ENCODE data around the gene VEGFD. TPM values are rescaled to one million over a fixed set of nuclear protein-coding genes. Genes with fewer than 3 reads are reported as not detected.

Gene VEGFD
- total RNA-seq, 1 donor from 2014 or later, result 44.0 TPM

DNA sequence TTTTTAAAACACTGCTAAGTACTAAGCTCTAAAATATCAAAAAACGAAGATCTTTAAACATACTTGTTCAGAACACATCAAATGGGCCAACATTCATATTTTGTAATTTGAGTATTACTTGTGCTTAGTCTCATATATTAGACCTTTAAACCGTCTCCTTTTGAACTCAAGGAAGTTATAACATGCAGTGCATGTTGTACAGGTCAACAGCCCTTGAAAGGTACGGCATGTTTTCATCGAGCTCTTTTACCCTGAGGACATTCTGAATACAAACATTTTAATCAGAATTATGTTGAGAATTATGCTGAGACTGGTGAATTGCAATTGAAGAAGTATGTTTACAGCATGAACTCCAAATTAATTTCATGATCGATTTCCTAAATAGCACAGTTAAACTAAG, 61.7 kb downstream of the VEGFD start:
- peak in 1 of 2 donors; percentile 73 for ATAC-seq
- no peak overlapping the region for H3K27ac ChIP-seq
- intact Hi-C loops (cut with DNase I), result no loop called here

DNA sequence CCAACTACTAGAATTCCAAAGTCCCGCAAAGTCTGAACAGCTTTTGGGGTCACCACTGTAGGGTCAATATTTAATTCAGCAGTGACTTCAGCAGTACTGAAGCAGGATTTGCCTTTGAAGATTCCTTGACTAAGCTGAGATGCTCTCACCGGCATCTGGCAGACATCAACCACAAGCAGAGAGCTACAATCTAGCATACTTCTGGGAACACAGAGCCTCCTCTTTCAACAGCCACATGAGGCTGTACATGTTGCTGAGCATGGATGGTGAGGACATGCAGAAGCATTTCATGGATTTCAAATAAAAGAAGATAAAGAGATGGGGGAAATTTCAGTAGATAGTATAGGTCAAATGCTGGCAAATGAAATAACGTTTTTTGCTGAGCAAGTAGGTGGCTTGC, 62.1 kb downstream of the VEGFD start:
- peaks cover 5% of the 10 kb centered on the region for H3K4me1 ChIP-seq
- intact Hi-C loops (cut with DNase I), result no loop called here
- no peaks in the 10 kb centered on the region for H3K27me3 ChIP-seq (ENCODE audit: low read depth)
- DNase-seq (no peak), ATAC-seq (no peak)
- H3K36me3 ChIP-seq, result peaks cover 35% of the 10 kb centered on the region
- no peaks in the 10 kb centered on the region for H3K9me3 ChIP-seq
- no peak overlapping the region for H3K27ac ChIP-seq
- TF ChIP-seq, protein P1, sequence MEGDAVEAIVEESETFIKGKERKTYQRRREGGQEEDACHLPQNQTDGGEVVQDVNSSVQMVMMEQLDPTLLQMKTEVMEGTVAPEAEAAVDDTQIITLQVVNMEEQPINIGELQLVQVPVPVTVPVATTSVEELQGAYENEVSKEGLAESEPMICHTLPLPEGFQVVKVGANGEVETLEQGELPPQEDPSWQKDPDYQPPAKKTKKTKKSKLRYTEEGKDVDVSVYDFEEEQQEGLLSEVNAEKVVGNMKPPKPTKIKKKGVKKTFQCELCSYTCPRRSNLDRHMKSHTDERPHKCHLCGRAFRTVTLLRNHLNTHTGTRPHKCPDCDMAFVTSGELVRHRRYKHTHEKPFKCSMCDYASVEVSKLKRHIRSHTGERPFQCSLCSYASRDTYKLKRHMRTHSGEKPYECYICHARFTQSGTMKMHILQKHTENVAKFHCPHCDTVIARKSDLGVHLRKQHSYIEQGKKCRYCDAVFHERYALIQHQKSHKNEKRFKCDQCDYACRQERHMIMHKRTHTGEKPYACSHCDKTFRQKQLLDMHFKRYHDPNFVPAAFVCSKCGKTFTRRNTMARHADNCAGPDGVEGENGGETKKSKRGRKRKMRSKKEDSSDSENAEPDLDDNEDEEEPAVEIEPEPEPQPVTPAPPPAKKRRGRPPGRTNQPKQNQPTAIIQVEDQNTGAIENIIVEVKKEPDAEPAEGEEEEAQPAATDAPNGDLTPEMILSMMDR (IDR thresholded peaks at IDR 0.05), result no peak
- no peak overlapping the region for H3K4me3 ChIP-seq

More for the DNA sequence above, 61.7 kb downstream of the VEGFD start:
- no peak for DNase-seq
- Histone ChIP-seq H3K9me3 (no peaks in the 10 kb centered on the region), H3K4me3 (no peak overlapping the region), H3K4me1 (peaks cover 5% of the 10 kb centered on the region), H3K27me3 (ENCODE audit: low read depth) (no peaks in the 10 kb centered on the region), H3K36me3 (peaks cover 35% of the 10 kb centered on the region)
- TF ChIP-seq, protein P1 (IDR thresholded peaks at IDR 0.05), result no peak

DNA sequence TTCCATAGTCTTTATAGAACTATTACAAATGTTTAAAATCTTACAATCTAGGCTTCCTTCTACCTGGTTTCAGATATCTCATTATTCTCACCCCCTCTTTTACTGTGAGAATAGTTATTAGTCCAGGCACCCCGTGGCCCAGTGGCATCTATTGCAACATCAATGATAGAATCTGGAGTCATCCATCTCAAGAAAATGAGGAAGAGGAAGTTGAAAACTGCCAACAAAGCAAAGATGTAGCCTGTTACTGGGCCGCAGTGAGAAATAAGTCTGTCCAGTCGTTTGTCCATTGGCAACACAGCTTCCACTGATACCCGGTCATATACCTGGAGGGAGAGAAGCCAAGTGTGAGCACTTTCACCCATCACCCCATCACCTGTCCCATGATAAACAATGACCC, 62.8 kb downstream of the VEGFD start:
- TF ChIP-seq, protein P1 (IDR thresholded peaks at IDR 0.05), result no peak
- H3K36me3 ChIP-seq, result peaks cover 35% of the 10 kb centered on the region
- H3K27me3 ChIP-seq (ENCODE audit: low read depth), result no peaks in the 10 kb centered on the region
- peaks cover 5% of the 10 kb centered on the region for H3K4me1 ChIP-seq
- H3K27ac ChIP-seq, result no peak overlapping the region
- DNase-seq (no peak), ATAC-seq (peak; percentile 29 to 40)
- H3K9me3 ChIP-seq, result no peaks in the 10 kb centered on the region
- intact Hi-C loops (cut with DNase I), result no loop called here
- H3K4me3 ChIP-seq, result no peak overlapping the region

DNA sequence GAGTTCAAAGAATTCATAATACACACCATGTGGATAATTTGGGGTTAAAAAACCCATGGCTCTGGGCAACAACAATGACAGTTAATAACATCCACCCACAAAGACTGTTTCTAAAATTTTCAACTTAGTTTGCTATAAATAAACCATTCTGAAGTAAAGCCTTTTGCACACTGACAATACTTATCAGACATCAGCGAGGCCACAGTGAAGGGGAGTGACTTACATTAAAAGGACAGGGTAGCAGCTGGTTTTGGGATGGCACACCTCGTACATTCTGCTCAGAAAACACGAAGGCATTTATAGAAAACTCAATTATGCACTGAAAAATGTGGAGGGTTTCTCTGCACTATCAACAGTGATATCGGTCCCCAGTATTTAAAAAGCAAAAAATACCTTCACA, 63.9 kb downstream of the VEGFD start:
- H3K27ac ChIP-seq, result no peak overlapping the region
- no peak overlapping the region for H3K4me3 ChIP-seq
- TF ChIP-seq, protein P1 (IDR thresholded peaks at IDR 0.05), result no peak
- H3K4me1 ChIP-seq, result peaks cover 5% of the 10 kb centered on the region
- H3K9me3 ChIP-seq, result no peaks in the 10 kb centered on the region
- DNase-seq (no peak), ATAC-seq (no peak)
- no peaks in the 10 kb centered on the region for H3K27me3 ChIP-seq (ENCODE audit: low read depth)
- peaks cover 33% of the 10 kb centered on the region for H3K36me3 ChIP-seq
- intact Hi-C loops (cut with DNase I), result no loop called here

DNA sequence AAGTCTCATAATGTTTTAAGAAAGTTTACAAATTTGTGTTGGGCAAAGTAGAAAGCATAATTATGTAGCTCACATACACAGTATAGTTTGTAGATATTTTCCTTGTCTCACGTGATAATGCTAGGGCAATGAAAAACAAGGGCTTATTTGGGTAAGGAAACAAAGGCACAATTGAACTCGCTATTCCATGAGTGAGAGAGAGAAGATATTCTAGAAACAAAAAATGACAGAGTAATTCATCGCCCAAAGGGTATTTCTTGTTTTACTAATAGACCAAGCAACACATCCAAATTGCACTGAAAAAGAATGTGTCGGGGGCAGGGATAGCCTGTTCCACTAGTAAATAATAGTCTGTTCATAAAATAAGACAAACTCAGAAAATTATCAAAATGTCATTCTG, 65.1 kb downstream of the VEGFD start:
- Histone ChIP-seq H3K36me3 (peaks cover 24% of the 10 kb centered on the region), H3K4me1 (peaks cover 5% of the 10 kb centered on the region), H3K27ac (no peak overlapping the region), H3K4me3 (no peak overlapping the region), H3K27me3 (ENCODE audit: low read depth) (no peaks in the 10 kb centered on the region), H3K9me3 (no peaks in the 10 kb centered on the region)
- TF ChIP-seq, protein P1 (IDR thresholded peaks at IDR 0.05), result no peak
- no peak for DNase-seq
- intact Hi-C loops (cut with DNase I), result no loop called here
- no peak for ATAC-seq

DNA sequence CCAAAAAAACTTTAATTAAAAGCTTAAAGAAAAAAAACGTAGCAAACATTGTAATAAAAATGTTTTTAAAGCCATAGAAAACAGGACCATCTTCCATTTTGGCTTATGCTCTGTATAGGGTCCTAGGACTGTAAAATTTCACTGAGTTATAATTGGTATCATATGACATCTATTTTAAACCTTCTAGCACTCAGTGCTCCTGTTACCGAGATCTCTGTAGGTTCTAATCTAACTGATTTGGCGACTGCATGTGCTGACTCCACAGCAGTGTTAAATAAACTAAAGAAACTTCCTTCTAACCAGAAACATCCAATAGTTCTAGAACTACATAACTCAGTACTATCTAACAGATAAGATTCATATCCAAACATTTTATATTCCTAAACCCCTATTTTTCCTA, 68.7 kb downstream of the VEGFD start, which contains the start of gene ASB11:
TSS of gene ASB11 (minus strand) at position 132 of the 400 bp plus-strand sequence. CDS start at position 97, 35 bp downstream.
- no peak for ATAC-seq
- no peaks in the 10 kb centered on the region for H3K27me3 ChIP-seq (ENCODE audit: low read depth)
- intact Hi-C loops (cut with DNase I), result no loop called here
- no peak within 1 kb of the TSS for H3K27ac ChIP-seq
- peaks cover 9% of the 10 kb centered on the region for H3K4me1 ChIP-seq
- peaks cover 8% of the 10 kb centered on the region for H3K36me3 ChIP-seq
- H3K9me3 ChIP-seq, result no peaks in the 10 kb centered on the region
- DNase-seq, result no peak
- no peak within 1 kb of the TSS for H3K4me3 ChIP-seq
- TF ChIP-seq, protein P1 (IDR thresholded peaks at IDR 0.05), result no peak
